ENCODE measurements around the gene ALG2. TPM values are rescaled to one million over a fixed set of nuclear protein-coding genes. Genes with fewer than 3 reads are reported as not detected.

Gene ALG2
- total RNA-seq, 1 experiment from 2014 or later: 39.8 TPM

GRCh38 chr9:99167694-99168093 lies 54.0 kb downstream of the ALG2 start:
- Histone ChIP-seq H3K4me1 (peaks cover 15% of the 10 kb centered on the region), H3K27me3 (replicated peaks; ENCODE audit: control insufficient read depth, insufficient read depth, low read length) (no peaks in the 10 kb centered on the region; the same call in 1 of the 2 replicates), H3K36me3 (ENCODE audit: control insufficient read depth, insufficient read depth, low read length) (no peaks in the 10 kb centered on the region), H3K4me3 (ENCODE audit: low read depth, low read length) (no peak overlapping the region), H3K9me3 (no peaks in the 10 kb centered on the region)
- no peaks in the 10 kb centered on the region for H3K36me3 Mint-ChIP-seq (ENCODE audit: insufficient read depth, unreplicated experiment)
- POLR2A ChIA-PET: no interaction called here
- H3K9me3 Mint-ChIP-seq (ENCODE audit: unreplicated experiment): no peaks in the 10 kb centered on the region
- peaks cover 4% of the 10 kb centered on the region for H3K27me3 Mint-ChIP-seq (ENCODE audit: insufficient read depth, unreplicated experiment)
- H3K4me1 Mint-ChIP-seq (ENCODE audit: low read depth, unreplicated experiment): peaks cover 25% of the 10 kb centered on the region
- TF ChIP-seq, protein P1, sequence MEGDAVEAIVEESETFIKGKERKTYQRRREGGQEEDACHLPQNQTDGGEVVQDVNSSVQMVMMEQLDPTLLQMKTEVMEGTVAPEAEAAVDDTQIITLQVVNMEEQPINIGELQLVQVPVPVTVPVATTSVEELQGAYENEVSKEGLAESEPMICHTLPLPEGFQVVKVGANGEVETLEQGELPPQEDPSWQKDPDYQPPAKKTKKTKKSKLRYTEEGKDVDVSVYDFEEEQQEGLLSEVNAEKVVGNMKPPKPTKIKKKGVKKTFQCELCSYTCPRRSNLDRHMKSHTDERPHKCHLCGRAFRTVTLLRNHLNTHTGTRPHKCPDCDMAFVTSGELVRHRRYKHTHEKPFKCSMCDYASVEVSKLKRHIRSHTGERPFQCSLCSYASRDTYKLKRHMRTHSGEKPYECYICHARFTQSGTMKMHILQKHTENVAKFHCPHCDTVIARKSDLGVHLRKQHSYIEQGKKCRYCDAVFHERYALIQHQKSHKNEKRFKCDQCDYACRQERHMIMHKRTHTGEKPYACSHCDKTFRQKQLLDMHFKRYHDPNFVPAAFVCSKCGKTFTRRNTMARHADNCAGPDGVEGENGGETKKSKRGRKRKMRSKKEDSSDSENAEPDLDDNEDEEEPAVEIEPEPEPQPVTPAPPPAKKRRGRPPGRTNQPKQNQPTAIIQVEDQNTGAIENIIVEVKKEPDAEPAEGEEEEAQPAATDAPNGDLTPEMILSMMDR (IDR thresholded peaks at IDR 0.05; ENCODE audit: insufficient read depth in 1 of 2, low read depth in 1 of 2, low read length in 1 of 2, severe bottlenecking in 1 of 2, unreplicated experiment in 1 of 2): no peak
- no peak overlapping the region for H3K4me3 Mint-ChIP-seq (ENCODE audit: unreplicated experiment)
- BruUV-seq (replicated peaks): no TSS peak
- no peak overlapping the region for H3K27ac Mint-ChIP-seq (ENCODE audit: unreplicated experiment)
- intact Hi-C loops (cut with micrococcal nuclease; ENCODE audit: unreplicated experiment): loop anchor here (5.0 kb wide), 1 partner anchor 55 kb away; the partner anchor contains the start of genes ALG2 and SEC61B
- CTCF ChIA-PET: no interaction called here
- DNase-seq: no peak

DNA sequence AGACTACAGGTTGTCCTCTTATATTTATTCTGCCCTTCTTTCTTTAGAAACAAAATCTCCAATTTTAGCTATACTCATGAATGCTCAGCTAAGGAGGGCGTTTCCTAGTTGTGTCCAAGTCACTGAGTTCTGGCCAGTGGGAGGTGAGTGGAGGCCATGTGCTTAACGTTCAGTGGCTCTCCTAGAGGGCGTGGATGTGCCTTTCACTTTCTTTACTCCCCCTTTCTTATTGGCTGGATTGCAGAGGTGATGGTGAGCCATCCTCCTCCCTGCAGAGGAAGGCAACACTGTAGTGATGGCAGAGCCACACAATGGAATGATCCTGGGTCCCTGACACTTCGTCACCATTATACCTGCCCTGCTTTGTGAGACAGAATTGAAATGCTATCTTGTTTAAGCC lies 54.6 kb downstream of the ALG2 start:
- Mint-ChIP-seq H3K4me1 (ENCODE audit: low read depth, unreplicated experiment) (peaks cover 19% of the 10 kb centered on the region), H3K36me3 (ENCODE audit: insufficient read depth, unreplicated experiment) (no peaks in the 10 kb centered on the region), H3K27ac (ENCODE audit: unreplicated experiment) (no peak overlapping the region), H3K27me3 (ENCODE audit: insufficient read depth, unreplicated experiment) (peaks cover 4% of the 10 kb centered on the region), H3K4me3 (ENCODE audit: unreplicated experiment) (no peak overlapping the region), H3K9me3 (ENCODE audit: unreplicated experiment) (no peaks in the 10 kb centered on the region)
- TF ChIP-seq, protein P1 (IDR thresholded peaks at IDR 0.05; ENCODE audit: insufficient read depth in 1 of 2, low read depth in 1 of 2, low read length in 1 of 2, severe bottlenecking in 1 of 2, unreplicated experiment in 1 of 2): no peak
- Histone ChIP-seq H3K27me3 (replicated peaks; ENCODE audit: control insufficient read depth, insufficient read depth, low read length) (no peaks in the 10 kb centered on the region; the same call in 1 of the 2 replicates), H3K36me3 (ENCODE audit: control insufficient read depth, insufficient read depth, low read length) (no peaks in the 10 kb centered on the region), H3K4me1 (peaks cover 9% of the 10 kb centered on the region), H3K4me3 (ENCODE audit: low read depth, low read length) (no peak overlapping the region), H3K9me3 (no peaks in the 10 kb centered on the region)
- no peak for DNase-seq
- POLR2A ChIA-PET: no interaction called here
- CTCF ChIA-PET: no interaction called here
- intact Hi-C loops (cut with micrococcal nuclease; ENCODE audit: unreplicated experiment): loop anchor here (5.0 kb wide), 1 partner anchor 55 kb away; the partner anchor contains the start of genes ALG2 and SEC61B
- no TSS peak for BruUV-seq (replicated peaks)

Other genes starting within 250 kb of the ALG2 start
- 29.3 and 31.8 TPM in 2 replicates for gene TGFBR1, start 116.8 kb downstream of the ALG2 start, total RNA-seq (2022)
- gene SEC61B, start 340 bp upstream of the ALG2 start, total RNA-seq (2022): 167 and 170 TPM in 2 replicates